HUES48 (cell line): ENCODE data around the gene ANKRD30BL.
"Not testable (repeated sequence)": the region's sequence is repeated elsewhere in the genome, so short reads cannot be mapped to it uniquely, and the experiment has no call there.

Source experiments
- H3K27ac ChIP-seq: one replicate; pipeline ENCODE4 v1.7.0; 2013; ENCODE audit warnings: low read depth, low read length, inconsistent platforms
- H3K27me3 ChIP-seq: 2 replicates; pipeline ENCODE4 v1.6.1; 2013; ENCODE audit warnings: mild to moderate bottlenecking, low read length; ENCODE audit not compliant: control insufficient read depth, insufficient read depth
- H3K36me3 ChIP-seq: 2 replicates; pipeline ENCODE4 v1.6.1; 2013; ENCODE audit warnings: low read length; ENCODE audit not compliant: control insufficient read depth, insufficient read depth
- H3K4me1 ChIP-seq: 2 replicates; pipeline ENCODE4 v1.6.1; 2013; ENCODE audit warnings: mild to moderate bottlenecking, low read length; ENCODE audit not compliant: control insufficient read depth, insufficient read depth
- H3K4me3 ChIP-seq: 2 replicates; pipeline ENCODE4 v1.5.1; 2013; ENCODE audit warnings: mild to moderate bottlenecking, low read depth, low read length
- H3K9ac ChIP-seq: 2 replicates; pipeline ENCODE4 v1.6.1; 2013; ENCODE audit warnings: mild to moderate bottlenecking, low read depth, low read length, moderate library complexity
- H3K9me3 ChIP-seq: 2 replicates; pipeline ENCODE4 v1.6.1; 2013; ENCODE audit warnings: low read length; ENCODE audit not compliant: control insufficient read depth, insufficient read depth

ANKRD30BL gene, protein sequence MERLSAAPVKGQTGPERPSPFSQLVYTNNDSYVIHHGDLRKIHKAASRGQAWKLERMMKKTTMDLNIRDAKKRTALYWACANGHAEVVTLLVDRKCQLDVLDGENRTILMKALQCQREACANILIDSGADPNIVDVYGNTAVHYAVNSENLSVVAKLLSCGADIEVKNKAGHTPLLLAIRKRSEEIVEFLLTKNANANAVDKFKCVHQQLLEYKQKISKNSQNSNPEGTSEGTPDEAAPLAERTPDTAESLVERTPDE

DNA sequence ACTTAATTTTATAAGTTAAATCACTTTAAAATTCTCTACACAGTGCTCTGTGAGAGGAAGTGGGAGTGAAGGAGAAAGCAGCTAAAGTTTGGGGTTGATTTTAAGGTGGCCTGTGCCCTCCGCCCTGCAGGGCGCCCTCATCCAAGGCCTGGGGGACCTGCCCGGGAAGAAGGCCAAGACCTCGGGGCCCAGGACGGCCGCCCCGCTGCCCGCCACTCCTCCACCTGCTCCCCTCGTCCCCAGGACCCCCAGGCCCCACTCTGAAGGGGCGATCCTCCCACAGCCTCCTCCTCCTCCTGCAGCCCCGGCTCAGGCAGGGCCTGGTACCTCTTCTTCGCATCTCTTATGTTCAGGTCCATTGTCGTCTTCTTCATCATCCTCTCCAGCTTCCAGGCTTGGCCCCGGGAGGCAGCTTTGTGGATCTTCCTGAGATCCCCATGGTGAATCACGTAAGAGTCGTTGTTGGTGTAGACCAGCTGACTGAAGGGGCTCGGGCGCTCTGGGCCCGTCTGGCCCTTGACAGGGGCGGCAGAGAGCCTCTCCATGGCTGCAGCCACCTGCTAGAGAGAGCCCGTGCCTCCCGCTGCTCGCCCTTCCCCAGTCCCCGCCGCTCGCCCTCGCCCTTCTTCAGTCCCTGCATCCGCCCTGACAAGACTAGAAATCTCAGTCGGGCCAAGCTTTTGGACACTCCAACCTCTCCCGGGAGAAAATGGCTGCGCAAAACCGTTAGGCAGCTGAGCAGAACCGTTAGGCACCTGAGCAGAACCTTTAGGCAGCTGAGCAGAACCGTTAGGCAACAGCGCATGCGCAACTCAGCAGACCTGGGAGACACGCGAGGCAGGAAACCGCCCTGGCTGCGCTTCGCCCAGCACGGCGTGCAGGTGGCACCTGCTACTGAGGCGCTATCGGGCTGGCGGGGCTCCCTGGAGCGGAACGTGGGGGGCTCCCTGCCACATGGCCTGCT, at the start of gene ANKRD30BL:
ANKRD30BL (minus strand) TSS at position 792 of the 964 bp plus-strand sequence; CDS start at position 545, 247 bp downstream.
- not testable (repeated sequence) for H3K4me1 ChIP-seq, H3K9ac ChIP-seq, H3K4me3 ChIP-seq, H3K36me3 ChIP-seq, H3K27ac ChIP-seq, H3K27me3 ChIP-seq, H3K9me3 ChIP-seq

GRCh38 chr2:132202866-132203265, 41.1 kb upstream of the ANKRD30BL start:
- H3K36me3 ChIP-seq, H3K4me3 ChIP-seq, H3K4me1 ChIP-seq, H3K9me3 ChIP-seq, H3K9ac ChIP-seq, H3K27ac ChIP-seq, H3K27me3 ChIP-seq: not testable (repeated sequence)

- not testable (repeated sequence) for H3K27me3 ChIP-seq
Measured at GRCh38 chr2:132192854-132193253, 31.1 kb upstream of the ANKRD30BL start.

DNA sequence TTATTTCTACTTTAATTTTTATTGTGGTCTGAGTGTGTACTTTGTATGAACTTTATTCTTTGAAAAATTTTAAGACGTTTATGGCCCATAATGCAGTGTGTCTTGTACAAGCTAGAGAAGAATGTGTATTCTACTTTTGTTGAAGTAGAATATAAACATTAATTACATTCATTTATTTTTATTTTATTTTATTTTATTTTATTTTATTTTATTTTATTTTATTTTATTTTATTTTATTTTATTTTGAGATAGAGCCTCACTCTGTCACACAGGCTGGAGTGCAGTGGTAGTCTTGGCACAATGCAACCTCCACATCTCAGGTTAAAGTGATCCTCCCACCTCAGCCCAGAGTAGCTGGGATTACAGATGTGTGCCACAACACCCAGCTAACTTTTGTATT, 5.3 kb upstream of the ANKRD30BL start:
- H3K4me3 ChIP-seq, H3K27ac ChIP-seq, H3K9ac ChIP-seq, H3K4me1 ChIP-seq, H3K27me3 ChIP-seq, H3K9me3 ChIP-seq, H3K36me3 ChIP-seq: not testable (repeated sequence)

More at GRCh38 chr2:132192854-132193253, 31.1 kb upstream of the ANKRD30BL start:
- not testable (repeated sequence) for H3K9me3 ChIP-seq, H3K4me3 ChIP-seq, H3K27ac ChIP-seq, H3K9ac ChIP-seq, H3K4me1 ChIP-seq, H3K36me3 ChIP-seq

- not testable (repeated sequence) for H3K27ac ChIP-seq, H3K9me3 ChIP-seq, H3K4me1 ChIP-seq, H3K9ac ChIP-seq, H3K36me3 ChIP-seq, H3K4me3 ChIP-seq, H3K27me3 ChIP-seq
Measured at GRCh38 chr2:132162125-132162660, 441 bp upstream of the ANKRD30BL start.

DNA sequence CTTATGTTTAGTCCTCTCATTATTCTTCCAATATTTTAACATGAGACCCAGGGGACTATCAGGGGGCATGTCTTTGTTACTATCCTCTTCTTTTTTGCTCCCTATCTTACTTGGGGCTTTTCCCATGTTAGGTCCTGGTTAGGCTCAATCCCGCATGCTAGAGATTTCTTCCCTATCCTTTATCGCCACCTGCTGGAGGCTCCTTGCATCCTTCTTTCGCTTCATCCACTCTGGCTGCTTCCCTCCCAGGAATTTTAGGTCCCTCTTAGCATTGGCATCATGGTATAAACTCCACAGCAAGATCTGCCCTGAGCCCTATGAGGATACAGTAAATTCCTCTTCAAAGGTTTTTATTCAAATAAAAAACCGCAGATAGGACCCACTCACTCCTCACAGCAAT, 15.0 kb downstream of the ANKRD30BL start:
- H3K9me3 ChIP-seq, H3K4me1 ChIP-seq, H3K27me3 ChIP-seq, H3K36me3 ChIP-seq, H3K27ac ChIP-seq, H3K9ac ChIP-seq, H3K4me3 ChIP-seq: not testable (repeated sequence)
